ENCODE data around the gene PARP6.

PARP6 gene

GRCh38 chr15:72205273-72205672, 67.1 kb downstream of the PARP6 start:
- H3K9me3 ChIP-seq (ENCODE audit: control insufficient read depth, low read length) = no peaks in the 10 kb centered on the region
- H3K9ac ChIP-seq (ENCODE audit: low read length) = no peak overlapping the region
- DNase-seq (ENCODE audit: low read depth) = no peak
- H3K4me3 ChIP-seq (ENCODE audit: low read length) = no peak overlapping the region
- peaks cover 99% of the 10 kb centered on the region for H3K36me3 ChIP-seq (ENCODE audit: control insufficient read depth, insufficient read depth, low read length, severe bottlenecking)
- H3K4me1 ChIP-seq (ENCODE audit: control insufficient read depth, insufficient read depth, low read length) = peaks cover 39% of the 10 kb centered on the region
- H3K27me3 ChIP-seq (replicated peaks; ENCODE audit: control insufficient read depth, insufficient read depth, low read length) = no peaks in the 10 kb centered on the region

- H3K4me3 ChIP-seq (ENCODE audit: low read length) = no peak overlapping the region
- no peak overlapping the region for H3K9ac ChIP-seq (ENCODE audit: low read length)
- H3K9me3 ChIP-seq (ENCODE audit: control insufficient read depth, low read length) = no peaks in the 10 kb centered on the region
- peak; percentile 82 for DNase-seq (ENCODE audit: low read depth)
- peaks cover 44% of the 10 kb centered on the region for H3K4me1 ChIP-seq (ENCODE audit: control insufficient read depth, insufficient read depth, low read length)
- H3K27me3 ChIP-seq (replicated peaks; ENCODE audit: control insufficient read depth, insufficient read depth, low read length) = no peaks in the 10 kb centered on the region
- peaks cover 100% of the 10 kb centered on the region for H3K36me3 ChIP-seq (ENCODE audit: control insufficient read depth, insufficient read depth, low read length, severe bottlenecking)
Observed at GRCh38 chr15:72203507-72203837, 68.9 kb downstream of the PARP6 start.

DNA sequence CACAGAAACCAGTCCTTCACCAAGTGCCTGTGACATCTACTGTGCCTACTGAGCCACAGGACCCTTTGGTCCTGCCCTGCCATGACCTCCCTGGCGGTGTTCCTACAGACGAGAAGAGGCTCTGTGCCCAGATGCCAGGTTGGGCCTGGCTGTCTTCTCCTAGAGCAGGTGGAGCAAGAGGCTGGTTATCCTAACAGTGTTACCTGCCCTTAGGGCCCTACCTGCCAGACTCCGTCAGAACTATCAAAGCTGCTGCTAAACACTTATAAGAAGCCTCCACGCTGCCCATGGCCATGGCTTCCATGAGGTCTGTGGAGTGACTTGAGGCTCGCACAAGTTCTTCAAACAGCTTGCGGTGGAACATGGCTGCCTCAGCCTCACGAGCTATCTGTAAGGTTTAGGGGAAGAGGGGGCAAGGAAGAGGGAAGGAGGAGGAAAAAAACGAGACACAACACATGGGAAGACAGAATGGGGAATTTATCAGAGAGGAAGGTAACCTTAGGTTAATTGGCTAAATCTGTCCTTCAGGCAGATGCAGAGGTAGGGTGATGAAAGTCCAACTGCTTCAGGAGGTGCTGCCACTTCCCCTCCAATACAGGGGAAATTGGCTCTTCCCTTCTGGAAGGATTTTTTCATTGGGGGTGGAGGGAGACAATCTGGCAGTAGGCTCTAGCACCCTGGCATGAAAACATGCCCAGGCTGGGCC, 69.4 kb downstream of the PARP6 start:
- Histone ChIP-seq H3K9ac (ENCODE audit: low read length) (no peak overlapping the region), H3K27me3 (replicated peaks; ENCODE audit: control insufficient read depth, insufficient read depth, low read length) (no peaks in the 10 kb centered on the region), H3K36me3 (ENCODE audit: control insufficient read depth, insufficient read depth, low read length, severe bottlenecking) (peaks cover 98% of the 10 kb centered on the region), H3K4me3 (ENCODE audit: low read length) (no peak overlapping the region), H3K4me1 (ENCODE audit: control insufficient read depth, insufficient read depth, low read length) (peaks cover 44% of the 10 kb centered on the region), H3K9me3 (ENCODE audit: control insufficient read depth, low read length) (no peaks in the 10 kb centered on the region)
- DNase-seq (ENCODE audit: low read depth) = no peak

DNA sequence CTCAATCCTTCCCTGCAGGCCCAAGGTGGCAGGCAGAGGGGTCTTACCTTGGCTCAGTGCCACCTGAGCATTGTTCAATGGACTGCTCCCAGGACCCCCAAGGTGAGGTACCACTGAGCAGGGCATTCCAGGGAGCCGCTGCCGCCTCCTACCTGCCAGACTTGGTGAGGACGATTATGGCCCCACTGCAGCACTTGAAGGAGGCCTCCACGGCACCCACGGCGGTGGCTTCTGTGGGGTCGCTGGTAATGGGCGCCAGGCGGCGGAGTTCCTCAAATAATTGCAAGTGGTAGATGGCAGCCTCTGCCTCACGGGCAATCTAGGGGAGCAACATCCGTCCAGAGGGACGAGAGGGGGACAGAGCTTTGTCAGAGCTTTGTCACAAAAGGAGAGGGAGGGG, 70.1 kb downstream of the PARP6 start:
- H3K9me3 ChIP-seq (ENCODE audit: control insufficient read depth, low read length) = no peaks in the 10 kb centered on the region
- peaks cover 92% of the 10 kb centered on the region for H3K36me3 ChIP-seq (ENCODE audit: control insufficient read depth, insufficient read depth, low read length, severe bottlenecking)
- no peak for DNase-seq (ENCODE audit: low read depth)
- peaks cover 44% of the 10 kb centered on the region for H3K4me1 ChIP-seq (ENCODE audit: control insufficient read depth, insufficient read depth, low read length)
- H3K27me3 ChIP-seq (replicated peaks; ENCODE audit: control insufficient read depth, insufficient read depth, low read length) = no peaks in the 10 kb centered on the region
- H3K4me3 ChIP-seq (ENCODE audit: low read length) = no peak overlapping the region
- H3K9ac ChIP-seq (ENCODE audit: low read length) = peak overlapping the region; percentile 19

DNA sequence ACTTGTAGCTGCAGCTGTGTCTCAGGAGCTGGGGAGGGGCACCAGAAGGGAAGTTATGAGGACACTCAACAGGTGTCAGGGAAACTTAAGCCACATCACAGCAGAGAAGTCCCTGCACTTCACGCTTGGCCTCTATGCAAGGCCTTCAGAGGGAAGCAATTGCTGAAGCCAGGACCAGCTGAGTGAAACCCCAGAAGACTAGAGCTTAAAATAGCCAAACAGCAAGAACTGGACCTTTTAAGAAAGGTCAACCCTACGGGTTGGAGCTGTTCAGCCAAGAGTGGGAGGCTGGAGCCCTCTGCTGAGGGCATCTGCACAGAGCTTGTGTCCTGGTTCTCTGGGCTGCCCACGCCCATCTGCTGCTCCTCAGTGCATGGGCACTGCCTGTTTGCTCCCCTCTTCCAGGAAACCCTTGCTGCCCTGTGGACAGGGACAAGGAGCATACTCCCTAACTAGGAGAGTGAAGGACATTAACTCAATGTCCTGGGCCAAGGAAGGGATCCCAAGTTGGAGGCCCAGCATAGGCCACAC, 70.9 kb downstream of the PARP6 start:
- no peak for DNase-seq (ENCODE audit: low read depth)
- Histone ChIP-seq H3K4me1 (ENCODE audit: control insufficient read depth, insufficient read depth, low read length) (peaks cover 44% of the 10 kb centered on the region), H3K27me3 (replicated peaks; ENCODE audit: control insufficient read depth, insufficient read depth, low read length) (no peaks in the 10 kb centered on the region), H3K9ac (ENCODE audit: low read length) (peak overlapping the region; percentile 19), H3K9me3 (ENCODE audit: control insufficient read depth, low read length) (no peaks in the 10 kb centered on the region), H3K4me3 (ENCODE audit: low read length) (no peak overlapping the region), H3K36me3 (ENCODE audit: control insufficient read depth, insufficient read depth, low read length, severe bottlenecking) (peaks cover 83% of the 10 kb centered on the region)

- Histone ChIP-seq H3K9me3 (ENCODE audit: control insufficient read depth, low read length) (no peaks in the 10 kb centered on the region), H3K4me1 (ENCODE audit: control insufficient read depth, insufficient read depth, low read length) (peaks cover 44% of the 10 kb centered on the region), H3K4me3 (ENCODE audit: low read length) (no peak overlapping the region), H3K36me3 (ENCODE audit: control insufficient read depth, insufficient read depth, low read length, severe bottlenecking) (peaks cover 75% of the 10 kb centered on the region), H3K27me3 (replicated peaks; ENCODE audit: control insufficient read depth, insufficient read depth, low read length) (no peaks in the 10 kb centered on the region), H3K9ac (ENCODE audit: low read length) (peak overlapping the region; percentile 19)
- no peak for DNase-seq (ENCODE audit: low read depth)
Observed at GRCh38 chr15:72200395-72201237, 71.7 kb downstream of the PARP6 start.

GRCh38 chr15:72199721-72200212, 72.6 kb downstream of the PARP6 start:
- peaks cover 66% of the 10 kb centered on the region for H3K36me3 ChIP-seq (ENCODE audit: control insufficient read depth, insufficient read depth, low read length, severe bottlenecking)

DNA sequence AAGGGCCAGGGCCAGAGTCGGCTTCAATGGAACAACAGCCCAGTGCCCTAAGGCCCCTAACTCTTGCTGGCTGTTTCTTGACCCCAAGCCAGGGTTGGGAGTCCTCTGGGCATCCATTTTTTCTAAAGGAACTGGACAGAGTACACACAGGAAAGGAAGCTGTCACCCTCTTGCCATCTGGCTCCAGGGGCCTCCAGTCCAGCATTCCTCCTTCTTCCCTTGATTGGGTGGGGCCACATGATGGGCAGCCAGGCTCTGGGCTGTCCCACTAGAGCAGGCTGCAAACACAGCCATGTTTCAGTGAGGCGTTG, 73.2 kb downstream of the PARP6 start:
- no peak overlapping the region for H3K9ac ChIP-seq (ENCODE audit: low read length)
- no peaks in the 10 kb centered on the region for H3K9me3 ChIP-seq (ENCODE audit: control insufficient read depth, low read length)
- peaks cover 60% of the 10 kb centered on the region for H3K36me3 ChIP-seq (ENCODE audit: control insufficient read depth, insufficient read depth, low read length, severe bottlenecking)
- peaks cover 42% of the 10 kb centered on the region for H3K4me1 ChIP-seq (ENCODE audit: control insufficient read depth, insufficient read depth, low read length)
- DNase-seq (ENCODE audit: low read depth) = no peak
- no peak overlapping the region for H3K4me3 ChIP-seq (ENCODE audit: low read length)
- no peaks in the 10 kb centered on the region for H3K27me3 ChIP-seq (replicated peaks; ENCODE audit: control insufficient read depth, insufficient read depth, low read length)

More at GRCh38 chr15:72199721-72200212, 72.6 kb downstream of the PARP6 start:
- peaks cover 44% of the 10 kb centered on the region for H3K4me1 ChIP-seq (ENCODE audit: control insufficient read depth, insufficient read depth, low read length)
- H3K27me3 ChIP-seq (replicated peaks; ENCODE audit: control insufficient read depth, insufficient read depth, low read length) = no peaks in the 10 kb centered on the region
- H3K9me3 ChIP-seq (ENCODE audit: control insufficient read depth, low read length) = no peaks in the 10 kb centered on the region
- no peak overlapping the region for H3K4me3 ChIP-seq (ENCODE audit: low read length)
- no peak overlapping the region for H3K9ac ChIP-seq (ENCODE audit: low read length)
- peak; percentile 80 for DNase-seq (ENCODE audit: low read depth)

DNA sequence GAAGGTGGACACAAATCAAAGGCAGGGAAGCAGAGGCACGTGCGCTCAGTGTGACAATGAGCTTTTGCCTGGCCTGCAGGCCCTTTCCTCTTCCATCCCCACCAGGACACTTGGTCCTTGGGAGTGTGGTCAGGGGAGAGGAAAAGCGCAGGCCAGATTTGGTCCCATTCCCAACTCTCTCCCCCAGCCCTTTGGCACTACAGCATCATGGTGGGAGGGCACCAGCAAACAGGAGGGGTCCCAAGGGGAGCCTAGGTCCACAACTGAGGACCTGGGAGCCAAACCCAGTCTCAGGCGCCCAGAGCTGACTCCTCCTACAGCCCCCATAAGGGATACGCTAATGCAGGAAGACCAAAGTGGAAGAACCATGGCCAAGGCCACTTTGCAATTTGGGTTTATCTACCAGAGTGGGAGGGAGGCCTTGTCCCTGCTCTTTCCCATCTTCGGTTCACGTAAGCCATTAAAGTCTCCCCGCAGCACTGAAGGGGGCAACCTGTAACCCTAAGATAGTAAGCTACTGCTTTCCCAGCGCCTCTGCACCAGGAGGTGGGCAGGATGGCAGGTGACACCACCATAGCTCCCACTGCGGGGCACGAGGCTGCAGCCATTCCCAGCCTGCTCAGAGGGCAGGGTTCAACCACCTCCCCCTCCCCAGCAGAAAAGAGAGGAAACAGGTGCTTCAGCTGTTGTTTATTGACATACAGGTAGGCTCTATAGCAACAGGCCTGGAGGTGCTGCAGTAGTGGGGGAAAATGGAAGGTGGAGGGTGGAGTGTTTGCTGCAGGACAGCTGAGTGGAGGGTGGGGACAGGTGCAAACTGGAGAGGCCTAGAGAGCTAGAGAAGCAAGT, 73.8 kb downstream of the PARP6 start:
- Histone ChIP-seq H3K4me3 (ENCODE audit: low read length) (no peak overlapping the region), H3K4me1 (ENCODE audit: control insufficient read depth, insufficient read depth, low read length) (peaks cover 36% of the 10 kb centered on the region), H3K36me3 (ENCODE audit: control insufficient read depth, insufficient read depth, low read length, severe bottlenecking) (peaks cover 54% of the 10 kb centered on the region), H3K27me3 (replicated peaks; ENCODE audit: control insufficient read depth, insufficient read depth, low read length) (no peaks in the 10 kb centered on the region), H3K9me3 (ENCODE audit: control insufficient read depth, low read length) (no peaks in the 10 kb centered on the region), H3K9ac (ENCODE audit: low read length) (no peak overlapping the region)
- DNase-seq (ENCODE audit: low read depth) = no peak

DNA sequence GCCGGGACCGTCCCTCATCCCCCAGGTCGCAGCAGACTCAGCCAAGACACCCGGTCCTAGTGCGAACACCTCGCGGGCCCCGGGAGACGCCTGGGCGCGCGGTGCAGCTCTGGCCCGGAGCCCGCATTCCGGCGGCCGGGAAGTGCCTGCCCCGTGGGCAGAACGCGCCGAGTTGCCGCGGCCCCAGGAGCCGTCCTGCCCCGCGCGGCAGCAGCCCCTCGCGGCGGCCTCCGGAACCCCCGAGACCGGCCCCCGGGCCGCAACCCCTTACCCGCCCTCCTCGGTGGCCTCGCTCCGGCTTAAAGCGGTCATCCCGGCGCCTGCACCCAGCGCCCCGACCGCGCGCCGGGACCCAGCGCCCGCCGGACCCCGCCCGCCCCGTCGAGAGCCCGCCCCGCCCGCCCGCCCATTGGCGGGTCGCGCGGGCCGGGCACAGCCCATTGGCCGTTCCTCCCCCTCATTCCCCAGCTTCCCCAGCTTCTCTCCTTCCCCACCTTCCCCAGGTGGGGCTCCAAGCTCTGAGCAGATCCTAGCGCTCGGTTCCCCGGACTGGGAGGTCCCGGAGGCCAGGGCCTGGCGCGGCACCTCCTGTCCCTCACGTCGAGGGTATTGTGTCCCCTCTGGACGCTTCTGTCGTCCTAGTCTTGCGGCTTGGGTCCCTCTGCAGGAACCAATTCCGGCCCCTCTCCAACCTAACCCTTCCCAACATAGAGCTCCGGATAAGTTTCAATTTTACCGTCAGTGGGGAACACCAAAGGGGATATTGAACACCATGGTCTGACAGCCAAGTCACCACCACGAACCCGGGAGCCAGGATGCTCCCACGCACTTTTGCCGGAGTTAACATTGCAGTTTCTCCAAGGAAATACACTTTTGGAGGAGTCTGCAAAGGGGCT, 74.6 kb downstream of the PARP6 start, which contains the start of gene GRAMD2A:
TSS of gene GRAMD2A (minus strand) at position 328 of the 896 bp plus-strand sequence.
- DNase-seq (ENCODE audit: low read depth) = peak; percentile 50
- peak within 1 kb of the TSS; percentile 54 for H3K4me3 ChIP-seq (ENCODE audit: low read length)

More for the DNA sequence above, 74.6 kb downstream of the PARP6 start, which contains the start of gene GRAMD2A:
- Histone ChIP-seq H3K27me3 (replicated peaks; ENCODE audit: control insufficient read depth, insufficient read depth, low read length) (no peaks in the 10 kb centered on the region), H3K4me1 (ENCODE audit: control insufficient read depth, insufficient read depth, low read length) (peaks cover 27% of the 10 kb centered on the region), H3K9me3 (ENCODE audit: control insufficient read depth, low read length) (no peaks in the 10 kb centered on the region), H3K36me3 (ENCODE audit: control insufficient read depth, insufficient read depth, low read length, severe bottlenecking) (peaks cover 46% of the 10 kb centered on the region), H3K9ac (ENCODE audit: low read length) (no peak within 1 kb of the TSS)
